PFSK-1 (cell line): ENCODE data around the gene RSL1D1.

Experiments used
- FOXP2 ChIP-seq: optimal IDR thresholded peaks from 2 replicates; pipeline ENCODE3; 2011; ENCODE audit warnings: borderline replicate concordance, control low read depth, inconsistent platforms; ENCODE audit not compliant: insufficient read depth; ENCODE audit errors: extremely low read length, extremely low read depth
- POLR2AphosphoS5 ChIP-seq: IDR thresholded peaks from 2 replicates; pipeline ENCODE4 v1.6.1; 2012; ENCODE audit warnings: low read depth, mild to moderate bottlenecking, control low read depth, low read length, moderate library complexity
- REST ChIP-seq, 2 experiments: IDR thresholded peaks; 2 replicates each; pipeline versions ENCODE4 v1.6.1 to v1.8.0; 2011 to 2012; ENCODE audit warnings: low read depth in 2 of 2, low read length in 2 of 2, control low read depth in 1 of 2, inconsistent platforms in 1 of 2, mild to moderate bottlenecking in 1 of 2, moderate library complexity in 1 of 2; ENCODE audit not compliant: insufficient read depth in 1 of 2
- SIN3A ChIP-seq: IDR thresholded peaks from 2 replicates; pipeline ENCODE4 v1.6.1; 2012; ENCODE audit warnings: mild to moderate bottlenecking, low read length, moderate library complexity, borderline replicate concordance; ENCODE audit not compliant: insufficient read depth
- TAF1 ChIP-seq: IDR thresholded peaks from 2 replicates; pipeline ENCODE4 v1.6.1; 2012; ENCODE audit warnings: low read length, control low read depth, borderline replicate concordance; ENCODE audit not compliant: insufficient read depth

DNA sequence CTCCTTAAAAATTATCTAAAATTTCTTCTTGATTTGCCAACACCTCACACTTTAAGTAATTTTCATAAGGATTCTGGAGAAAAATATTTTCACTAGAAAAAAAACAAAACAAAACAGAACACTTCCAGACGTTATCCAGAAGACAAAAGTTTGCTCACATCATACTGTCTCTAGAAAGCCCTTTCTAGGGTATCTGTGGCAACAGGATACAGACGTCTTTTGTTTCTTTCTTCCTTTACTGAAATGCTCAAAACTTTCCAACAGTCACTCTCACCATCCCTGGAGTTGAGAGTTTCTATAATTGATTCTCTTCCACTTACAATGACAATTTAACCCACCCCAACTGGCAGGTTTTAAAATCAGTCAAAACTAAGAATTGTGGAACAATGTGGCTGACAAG lies 56.9 kb downstream of the RSL1D1 start:
- TF ChIP-seq FOXP2 (no peak), POLR2AphosphoS5 (no peak), TAF1 (no peak), REST (IDR thresholded peaks at IDR 0.05; ENCODE audit: insufficient read depth in 1 of 2, low read depth in 2 of 2, low read length in 2 of 2) (no peak), SIN3A (no peak)
